ENCODE data around the gene SEMA3C.

Gene SEMA3C

GRCh38 chr7:80824253-80824652 lies 94.6 kb downstream of the SEMA3C start (continued):
- TF ChIP-seq, protein P1, sequence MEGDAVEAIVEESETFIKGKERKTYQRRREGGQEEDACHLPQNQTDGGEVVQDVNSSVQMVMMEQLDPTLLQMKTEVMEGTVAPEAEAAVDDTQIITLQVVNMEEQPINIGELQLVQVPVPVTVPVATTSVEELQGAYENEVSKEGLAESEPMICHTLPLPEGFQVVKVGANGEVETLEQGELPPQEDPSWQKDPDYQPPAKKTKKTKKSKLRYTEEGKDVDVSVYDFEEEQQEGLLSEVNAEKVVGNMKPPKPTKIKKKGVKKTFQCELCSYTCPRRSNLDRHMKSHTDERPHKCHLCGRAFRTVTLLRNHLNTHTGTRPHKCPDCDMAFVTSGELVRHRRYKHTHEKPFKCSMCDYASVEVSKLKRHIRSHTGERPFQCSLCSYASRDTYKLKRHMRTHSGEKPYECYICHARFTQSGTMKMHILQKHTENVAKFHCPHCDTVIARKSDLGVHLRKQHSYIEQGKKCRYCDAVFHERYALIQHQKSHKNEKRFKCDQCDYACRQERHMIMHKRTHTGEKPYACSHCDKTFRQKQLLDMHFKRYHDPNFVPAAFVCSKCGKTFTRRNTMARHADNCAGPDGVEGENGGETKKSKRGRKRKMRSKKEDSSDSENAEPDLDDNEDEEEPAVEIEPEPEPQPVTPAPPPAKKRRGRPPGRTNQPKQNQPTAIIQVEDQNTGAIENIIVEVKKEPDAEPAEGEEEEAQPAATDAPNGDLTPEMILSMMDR (tag by site-specific recombination; IDR thresholded peaks at IDR 0.05): no peak
- TF ChIP-seq RBAK (tag by site-specific recombination; IDR thresholded peaks at IDR 0.05): no peak

DNA sequence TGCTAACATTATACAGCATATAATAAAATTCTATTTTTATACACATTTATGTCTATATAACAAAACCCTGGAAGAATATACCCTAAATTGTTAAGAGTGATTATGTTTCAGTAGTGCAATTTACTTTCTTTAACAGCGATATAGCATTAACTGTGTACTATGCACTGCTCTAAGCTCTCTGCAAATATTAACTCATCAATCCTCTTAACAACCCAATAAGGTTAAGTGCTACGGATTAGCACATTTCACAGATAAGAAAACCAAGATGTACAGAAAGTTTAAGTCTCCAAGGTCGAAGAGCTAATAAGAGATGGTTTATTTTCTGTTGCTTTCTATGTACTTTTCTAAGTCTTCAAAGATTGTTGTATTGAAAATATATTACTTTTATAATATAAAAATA lies 95.8 kb downstream of the SEMA3C start:
- POLR2A ChIA-PET: no interaction called here
- CTCF ChIA-PET: interaction anchor here (0.8 kb wide), 1 partner anchor 82 kb away, joined by 3 read pairs; no protein-coding TSS in a partner anchor
- TF ChIP-seq ZNF658 (tag by site-specific recombination; IDR thresholded peaks at IDR 0.05) (no peak), MEIS1 (CRISPR knock-in tag; IDR thresholded peaks at IDR 0.05; ENCODE audit: borderline replicate concordance) (no peak), ZNF24 (tag by site-specific recombination; IDR thresholded peaks at IDR 0.05) (no peak), ZFP37 (tag by site-specific recombination; IDR thresholded peaks at IDR 0.05) (no peak), ZNF114 (tag by site-specific recombination; IDR thresholded peaks at IDR 0.05) (no peak), ZNF558 (tag by site-specific recombination; IDR thresholded peaks at IDR 0.05) (no peak), ZNF362 (tag by site-specific recombination; IDR thresholded peaks at IDR 0.05) (no peak), ZFP69B (tag by site-specific recombination; IDR thresholded peaks at IDR 0.05) (no peak), ZNF16 (tag by site-specific recombination; IDR thresholded peaks at IDR 0.05; ENCODE audit: low read depth) (no peak), ZNF624 (tag by site-specific recombination; IDR thresholded peaks at IDR 0.05) (no peak), ZNF341 (tag by site-specific recombination; IDR thresholded peaks at IDR 0.05; ENCODE audit: low read depth) (no peak), HOXC10 (CRISPR knock-in tag; IDR thresholded peaks at IDR 0.05) (no peak), GLI4 (tag by site-specific recombination; IDR thresholded peaks at IDR 0.05) (no peak), GLI2 (tag by site-specific recombination; IDR thresholded peaks at IDR 0.05; ENCODE audit: borderline replicate concordance, low read depth) (no peak), OSR2 (tag by site-specific recombination; IDR thresholded peaks at IDR 0.05) (peak; percentile 55; the same call in 1 of the 2 replicates), ZNF221 (tag by site-specific recombination; IDR thresholded peaks at IDR 0.05; ENCODE audit: borderline replicate concordance) (no peak), ZNF791 (tag by site-specific recombination; IDR thresholded peaks at IDR 0.05) (no peak), ZNF132 (tag by site-specific recombination; IDR thresholded peaks at IDR 0.05; ENCODE audit: borderline replicate concordance) (no peak), ZNF223 (tag by site-specific recombination; IDR thresholded peaks at IDR 0.05) (no peak), ZNF112 (tag by site-specific recombination; IDR thresholded peaks at IDR 0.05) (no peak), ZXDB (tag by site-specific recombination; IDR thresholded peaks at IDR 0.05) (peak; percentile 20; the same call in 1 of the 2 replicates), ZNF555 (tag by site-specific recombination; conservative IDR thresholded peaks at IDR 0.05) (no peak), TRIM28 (IDR thresholded peaks at IDR 0.05; ENCODE audit: borderline replicate concordance, low read length) (no peak), YY1 (tag by site-specific recombination; IDR thresholded peaks at IDR 0.05) (no peak), ZNF121 (tag by site-specific recombination; IDR thresholded peaks at IDR 0.05) (no peak), ZFP41 (tag by site-specific recombination; IDR thresholded peaks at IDR 0.05; ENCODE audit: borderline replicate concordance) (no peak)
- TF ChIP-seq, protein P2, sequence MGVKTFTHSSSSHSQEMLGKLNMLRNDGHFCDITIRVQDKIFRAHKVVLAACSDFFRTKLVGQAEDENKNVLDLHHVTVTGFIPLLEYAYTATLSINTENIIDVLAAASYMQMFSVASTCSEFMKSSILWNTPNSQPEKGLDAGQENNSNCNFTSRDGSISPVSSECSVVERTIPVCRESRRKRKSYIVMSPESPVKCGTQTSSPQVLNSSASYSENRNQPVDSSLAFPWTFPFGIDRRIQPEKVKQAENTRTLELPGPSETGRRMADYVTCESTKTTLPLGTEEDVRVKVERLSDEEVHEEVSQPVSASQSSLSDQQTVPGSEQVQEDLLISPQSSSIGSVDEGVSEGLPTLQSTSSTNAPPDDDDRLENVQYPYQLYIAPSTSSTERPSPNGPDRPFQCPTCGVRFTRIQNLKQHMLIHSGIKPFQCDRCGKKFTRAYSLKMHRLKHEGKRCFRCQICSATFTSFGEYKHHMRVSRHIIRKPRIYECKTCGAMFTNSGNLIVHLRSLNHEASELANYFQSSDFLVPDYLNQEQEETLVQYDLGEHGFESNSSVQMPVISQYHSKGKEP (tag by site-specific recombination; IDR thresholded peaks at IDR 0.05): 0 out of 2 replicates have a peak, but pooled peaks have one; percentile 22
- TF ChIP-seq, protein P3, sequence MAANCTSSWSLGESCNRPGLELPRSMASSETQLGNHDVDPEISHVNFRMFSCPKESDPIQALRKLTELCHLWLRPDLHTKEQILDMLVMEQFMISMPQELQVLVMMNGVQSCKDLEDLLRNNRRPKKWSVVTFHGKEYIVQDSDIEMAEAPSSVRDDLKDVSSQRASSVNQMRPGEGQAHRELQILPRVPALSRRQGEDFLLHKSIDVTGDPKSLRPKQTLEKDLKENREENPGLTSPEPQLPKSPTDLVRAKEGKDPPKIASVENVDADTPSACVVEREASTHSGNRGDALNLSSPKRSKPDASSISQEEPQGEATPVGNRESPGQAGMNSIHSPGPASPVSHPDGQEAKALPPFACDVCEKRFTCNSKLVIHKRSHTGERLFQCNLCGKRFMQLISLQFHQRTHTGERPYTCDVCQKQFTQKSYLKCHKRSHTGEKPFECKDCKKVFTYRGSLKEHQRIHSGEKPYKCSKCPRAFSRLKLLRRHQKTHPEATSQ (tag by site-specific recombination; IDR thresholded peaks at IDR 0.05): no peak
- TF ChIP-seq, protein P4, sequence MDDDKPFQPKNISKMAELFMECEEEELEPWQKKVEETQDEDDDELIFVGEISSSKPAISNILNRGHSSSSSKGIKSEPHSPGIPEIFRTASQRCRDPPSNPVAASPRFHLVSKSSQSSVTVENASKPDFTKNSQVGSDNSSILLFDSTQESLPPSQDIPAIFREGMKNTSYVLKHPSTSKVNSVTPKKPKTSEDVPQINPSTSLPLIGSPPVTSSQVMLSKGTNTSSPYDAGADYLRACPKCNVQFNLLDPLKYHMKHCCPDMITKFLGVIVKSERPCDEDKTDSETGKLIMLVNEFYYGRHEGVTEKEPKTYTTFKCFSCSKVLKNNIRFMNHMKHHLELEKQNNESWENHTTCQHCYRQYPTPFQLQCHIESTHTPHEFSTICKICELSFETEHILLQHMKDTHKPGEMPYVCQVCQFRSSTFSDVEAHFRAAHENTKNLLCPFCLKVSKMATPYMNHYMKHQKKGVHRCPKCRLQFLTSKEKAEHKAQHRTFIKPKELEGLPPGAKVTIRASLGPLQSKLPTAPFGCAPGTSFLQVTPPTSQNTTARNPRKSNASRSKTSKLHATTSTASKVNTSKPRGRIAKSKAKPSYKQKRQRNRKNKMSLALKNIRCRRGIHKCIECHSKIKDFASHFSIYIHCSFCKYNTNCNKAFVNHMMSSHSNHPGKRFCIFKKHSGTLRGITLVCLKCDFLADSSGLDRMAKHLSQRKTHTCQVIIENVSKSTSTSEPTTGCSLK (tag by site-specific recombination; IDR thresholded peaks at IDR 0.05): no peak

More for the DNA sequence above, 95.8 kb downstream of the SEMA3C start:
- peaks cover 40% of the 10 kb centered on the region for H3K4me1 ChIP-seq (ENCODE audit: control insufficient read depth, insufficient read depth, low read length)
- no peak overlapping the region for H3K4me3 ChIP-seq (ENCODE audit: low read depth, low read length)
- no peaks in the 10 kb centered on the region for H3K36me3 ChIP-seq (ENCODE audit: control insufficient read depth in 2 of 2, insufficient read depth in 1 of 2, low read length in 2 of 2)
- H3K27ac ChIP-seq (ENCODE audit: extremely low read depth, low read depth, low read length): no peak overlapping the region
- no peaks in the 10 kb centered on the region for H3K9me3 ChIP-seq (ENCODE audit: control insufficient read depth, insufficient read depth, low read depth, low read length)
